SIG-M5 (cell line): ENCODE data around the gene FOXO3.
"Not testable (repeated sequence)": the region's sequence is repeated elsewhere in the genome, so short reads cannot be mapped to it uniquely, and the experiment has no call there.

Experiments
- DNase-seq: peaks from one replicate; lab custom pipeline; 2025; lab: John Stamatoyannopoulos, UW

The FOXO3 gene

DNA sequence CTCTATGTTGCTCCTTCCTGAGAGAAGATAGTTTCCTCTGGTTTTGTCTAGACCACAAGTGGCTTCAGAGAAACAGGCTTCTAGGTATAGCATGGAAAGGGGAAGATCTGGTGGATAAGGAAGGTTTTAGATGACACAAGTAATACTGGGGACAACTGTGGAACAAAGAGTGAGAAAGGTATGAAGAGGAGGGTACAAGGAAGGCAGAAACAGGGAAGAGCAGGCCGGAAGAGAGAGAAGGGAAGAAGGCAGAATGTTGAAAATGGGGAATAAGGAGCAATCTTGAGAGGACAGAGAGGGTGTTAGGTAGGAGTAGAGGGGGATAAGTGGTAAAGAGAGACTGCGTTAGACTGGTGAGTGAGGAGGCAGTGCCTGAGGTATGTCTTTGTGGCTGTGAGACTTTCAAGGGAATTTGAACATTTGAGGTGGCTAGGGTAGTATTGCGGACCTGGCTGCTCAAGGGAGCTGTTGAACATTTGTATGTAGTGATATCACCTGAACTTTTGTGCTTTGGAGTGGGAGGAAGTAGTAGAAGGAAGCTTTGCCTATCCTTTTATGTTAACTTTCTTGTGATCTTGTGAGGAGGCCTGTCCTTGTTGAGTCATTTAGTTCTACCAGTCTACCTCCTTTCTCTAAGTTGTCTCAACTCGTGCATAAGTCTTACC, 69.5 kb downstream of the FOXO3 start:
- no peak for DNase-seq

DNA sequence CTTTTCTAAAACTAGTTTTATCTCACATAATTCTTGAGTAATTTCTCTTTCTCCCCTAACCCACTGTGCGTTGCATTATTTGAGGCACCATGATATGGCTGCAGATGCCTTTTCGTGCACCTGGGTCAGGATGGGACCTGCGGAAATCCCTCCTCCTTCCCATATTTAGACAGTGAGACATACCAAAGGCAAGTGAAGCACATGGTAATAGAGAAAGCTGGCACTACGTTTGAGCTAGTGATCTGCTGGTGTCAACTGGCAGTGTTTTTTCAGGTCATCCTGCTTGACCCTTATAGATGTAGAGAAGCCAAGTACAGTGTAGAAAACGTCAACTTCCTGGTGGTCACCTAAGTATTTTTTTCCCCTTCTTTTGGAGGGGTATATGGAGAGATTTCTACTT, 71.7 kb downstream of the FOXO3 start:
- no peak for DNase-seq

DNA sequence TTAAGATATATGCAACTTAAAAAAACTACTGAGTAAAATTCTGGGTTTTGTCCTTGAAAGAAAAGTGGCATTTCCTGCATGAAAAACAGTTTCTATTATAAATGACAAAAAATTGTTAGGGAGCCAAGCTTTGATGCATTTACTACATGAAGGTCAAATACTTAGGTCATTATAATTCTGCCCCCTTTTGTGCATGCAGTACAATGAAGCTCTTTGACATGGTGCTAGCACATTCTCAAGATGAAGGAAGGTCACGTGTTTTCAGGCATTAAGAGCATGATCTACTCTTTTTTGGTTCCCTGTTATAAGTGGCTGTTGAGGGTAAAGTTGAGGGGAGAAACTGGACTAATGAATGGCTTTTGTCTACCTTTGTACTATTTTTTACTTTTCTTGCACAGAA, 72.7 kb downstream of the FOXO3 start:
- no peak for DNase-seq

DNA sequence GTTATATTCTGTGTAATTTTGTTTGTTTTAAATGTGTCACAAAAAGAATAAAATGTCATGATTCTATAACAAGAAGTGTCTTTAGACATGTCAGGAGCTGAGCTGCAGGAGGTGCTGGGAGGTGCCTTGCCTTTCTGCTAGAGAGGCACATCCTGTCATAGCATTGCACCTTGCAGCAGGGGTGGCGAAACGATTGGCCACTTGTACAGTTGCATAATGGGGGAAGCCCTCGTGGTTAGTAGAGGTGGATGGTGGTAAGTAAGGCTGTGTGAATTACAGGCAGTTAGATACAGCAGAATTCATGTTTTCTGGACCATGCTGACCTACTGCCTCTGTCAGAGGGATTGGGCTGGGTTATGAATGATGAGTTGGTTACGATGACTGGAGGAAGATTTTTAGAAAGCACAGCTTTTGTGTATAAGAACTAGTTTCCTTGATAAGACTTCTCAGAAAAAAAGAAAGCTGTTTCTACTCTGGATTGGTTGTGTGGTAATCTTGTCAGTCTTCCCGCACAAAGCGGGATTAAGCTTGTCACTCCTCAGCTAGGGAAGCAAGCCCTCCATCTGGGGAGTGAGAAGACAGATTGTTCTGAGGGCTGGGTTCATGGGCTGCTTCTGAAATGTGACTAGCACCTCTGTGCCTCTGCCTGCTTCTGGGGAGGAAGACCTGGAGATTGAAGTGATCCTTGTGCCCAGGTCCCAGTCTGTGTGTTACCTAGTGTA, 74.9 kb downstream of the FOXO3 start:
- peak; percentile 4 for DNase-seq

DNA sequence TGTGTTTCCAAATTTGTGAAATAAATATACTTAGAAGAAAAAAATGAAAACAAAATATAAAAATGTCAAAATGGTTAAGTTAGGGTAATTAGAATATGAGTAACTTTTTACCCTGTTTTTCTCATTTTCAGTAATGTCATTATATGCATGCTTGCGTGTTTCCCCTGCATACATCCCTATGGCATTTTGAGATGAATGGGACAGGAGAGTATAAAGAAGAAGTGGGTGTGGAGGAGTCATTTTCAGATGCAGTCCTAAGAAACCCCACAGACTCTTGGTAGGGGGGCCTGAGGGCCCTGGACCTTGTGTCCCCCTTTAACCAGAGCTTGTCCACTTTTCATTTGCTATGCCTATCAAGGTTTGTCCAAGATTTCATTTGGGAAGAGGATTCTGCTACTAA, 77.2 kb downstream of the FOXO3 start:
- no peak for DNase-seq

DNA sequence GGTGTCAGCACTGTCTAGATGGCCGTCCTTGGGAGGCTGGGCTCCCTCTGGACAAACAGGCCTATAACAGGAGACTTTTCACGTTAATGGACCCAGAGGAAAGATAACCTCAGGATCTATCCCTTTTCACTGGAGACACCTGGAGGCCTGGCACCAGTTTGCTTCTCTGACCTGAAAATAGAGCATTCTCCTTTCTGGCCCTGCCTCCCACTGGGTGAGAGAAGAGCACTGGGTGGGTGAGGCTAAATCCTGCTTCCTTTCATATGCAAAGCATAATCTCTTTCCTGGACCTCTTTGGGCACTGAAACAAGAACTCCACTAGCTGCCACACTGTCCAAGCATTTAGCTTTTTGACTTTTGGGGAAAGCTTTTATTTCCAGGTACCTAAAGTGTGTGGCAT, 78.3 kb downstream of the FOXO3 start:
- DNase-seq = no peak

DNA sequence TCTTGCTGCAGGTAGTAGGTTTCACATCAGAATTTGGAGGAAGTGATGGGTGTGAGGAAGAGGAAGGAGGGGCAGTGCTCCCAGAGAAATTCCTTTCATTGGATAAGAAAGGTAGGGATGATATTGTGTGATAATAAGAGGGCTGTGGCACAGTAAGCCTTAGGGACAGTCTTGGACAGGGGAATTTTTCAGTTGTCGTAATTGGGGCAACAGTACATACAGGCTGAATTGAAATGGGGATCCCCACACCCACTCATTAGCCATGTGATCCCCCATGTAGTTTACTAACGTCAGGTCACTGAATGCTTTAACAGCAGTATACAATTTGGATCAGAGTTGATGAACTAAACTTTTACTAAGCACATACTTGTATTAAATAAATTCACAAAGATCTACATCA, 79.4 kb downstream of the FOXO3 start:
- DNase-seq = no peak

DNA sequence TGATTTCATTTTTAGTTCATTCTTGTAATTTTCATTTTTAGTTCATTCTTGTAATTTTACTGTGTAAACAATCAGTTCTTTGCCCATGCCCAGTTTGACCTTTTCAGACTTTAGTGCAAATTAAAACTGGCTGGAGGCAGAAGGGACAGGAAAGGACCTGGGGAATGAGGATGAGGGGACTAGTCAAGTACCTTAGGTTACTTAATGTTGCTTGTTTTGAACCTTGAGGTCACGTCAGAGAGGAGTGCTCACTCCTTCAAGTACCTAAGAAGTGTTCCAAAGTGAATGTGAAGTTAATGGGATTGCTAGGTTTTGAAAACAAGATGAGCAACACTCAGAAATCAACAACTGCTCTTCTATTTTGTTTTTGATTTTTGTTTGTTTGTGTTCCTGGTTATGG, 82.5 kb downstream of the FOXO3 start:
- DNase-seq = no peak

DNA sequence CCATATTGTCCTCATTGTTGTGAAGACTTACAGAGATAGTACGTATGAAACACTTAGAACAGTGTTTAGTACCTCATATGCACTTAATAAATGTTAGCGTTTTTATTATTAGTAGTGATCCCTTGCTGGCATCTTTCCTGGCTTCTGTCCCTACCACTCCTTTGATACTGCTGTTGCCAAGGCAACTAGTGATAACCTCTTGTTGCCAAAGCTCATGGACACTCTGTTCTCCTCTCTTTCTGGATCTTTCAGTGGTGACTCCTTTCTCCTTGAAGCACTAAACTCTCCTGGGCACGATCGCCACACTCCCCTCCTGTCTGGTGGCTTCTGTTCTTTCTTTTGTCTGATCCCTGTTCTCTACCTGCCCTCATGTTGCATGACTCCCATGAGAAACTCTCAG, 83.5 kb downstream of the FOXO3 start:
- no peak for DNase-seq

DNA sequence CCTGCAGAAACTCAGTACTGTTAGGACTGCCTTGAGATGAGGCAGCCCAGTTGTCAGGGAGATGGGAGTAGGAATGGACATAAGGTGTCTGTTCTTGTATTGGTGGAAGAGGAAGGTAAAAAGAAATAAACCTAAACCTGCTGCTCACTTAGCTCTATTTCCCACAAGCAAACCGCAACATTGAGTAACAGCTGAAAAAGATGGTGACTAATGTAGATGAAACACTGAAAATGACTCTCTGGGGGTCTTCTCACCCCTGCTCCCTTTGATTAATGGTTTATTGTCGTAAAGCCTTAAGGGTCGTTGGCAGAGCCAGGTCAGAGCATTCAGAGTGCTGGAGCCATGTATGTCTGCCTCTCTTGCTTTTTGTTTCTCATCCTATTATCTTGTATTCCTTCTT, 87.5 kb downstream of the FOXO3 start:
- DNase-seq = no peak

DNA sequence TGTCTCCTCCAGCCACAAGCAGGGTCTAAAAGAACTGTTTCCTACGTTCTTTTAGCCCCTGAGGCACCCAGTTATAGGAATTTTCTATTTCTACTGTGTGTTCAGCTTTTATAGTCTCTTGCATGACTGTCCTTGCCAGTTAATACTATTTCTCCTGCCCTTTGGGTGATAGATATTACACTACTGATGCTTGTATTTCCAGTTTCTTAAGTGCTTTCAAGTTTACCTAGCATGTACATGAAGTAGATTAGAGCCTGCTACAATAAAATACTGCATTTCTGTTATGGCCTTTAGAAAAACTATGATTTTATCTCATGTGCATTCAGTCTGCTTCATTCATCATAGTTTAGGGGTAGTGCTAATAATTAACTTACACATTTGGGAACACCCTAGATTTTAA, 89.6 kb downstream of the FOXO3 start:
- DNase-seq = no peak

DNA sequence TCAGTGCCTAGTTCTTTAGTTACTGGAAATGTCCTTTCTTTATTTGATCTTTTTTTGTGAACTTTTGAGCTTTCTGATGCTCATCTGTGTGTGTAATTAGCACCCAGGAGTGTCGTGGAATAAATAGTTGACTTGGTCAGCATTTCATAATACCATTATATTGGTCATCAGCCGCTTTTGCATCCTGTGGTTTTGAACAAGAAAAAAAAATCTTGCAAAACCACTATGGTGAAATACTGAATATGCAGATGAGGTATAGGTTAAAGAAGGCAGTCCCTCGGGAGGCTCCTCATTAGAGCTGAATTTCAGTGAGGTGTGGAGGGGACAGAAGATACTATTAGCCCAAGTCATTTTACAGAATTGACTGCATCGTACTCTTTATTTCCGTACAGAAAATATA, 90.1 kb downstream of the FOXO3 start:
- peak; percentile 5 for DNase-seq

DNA sequence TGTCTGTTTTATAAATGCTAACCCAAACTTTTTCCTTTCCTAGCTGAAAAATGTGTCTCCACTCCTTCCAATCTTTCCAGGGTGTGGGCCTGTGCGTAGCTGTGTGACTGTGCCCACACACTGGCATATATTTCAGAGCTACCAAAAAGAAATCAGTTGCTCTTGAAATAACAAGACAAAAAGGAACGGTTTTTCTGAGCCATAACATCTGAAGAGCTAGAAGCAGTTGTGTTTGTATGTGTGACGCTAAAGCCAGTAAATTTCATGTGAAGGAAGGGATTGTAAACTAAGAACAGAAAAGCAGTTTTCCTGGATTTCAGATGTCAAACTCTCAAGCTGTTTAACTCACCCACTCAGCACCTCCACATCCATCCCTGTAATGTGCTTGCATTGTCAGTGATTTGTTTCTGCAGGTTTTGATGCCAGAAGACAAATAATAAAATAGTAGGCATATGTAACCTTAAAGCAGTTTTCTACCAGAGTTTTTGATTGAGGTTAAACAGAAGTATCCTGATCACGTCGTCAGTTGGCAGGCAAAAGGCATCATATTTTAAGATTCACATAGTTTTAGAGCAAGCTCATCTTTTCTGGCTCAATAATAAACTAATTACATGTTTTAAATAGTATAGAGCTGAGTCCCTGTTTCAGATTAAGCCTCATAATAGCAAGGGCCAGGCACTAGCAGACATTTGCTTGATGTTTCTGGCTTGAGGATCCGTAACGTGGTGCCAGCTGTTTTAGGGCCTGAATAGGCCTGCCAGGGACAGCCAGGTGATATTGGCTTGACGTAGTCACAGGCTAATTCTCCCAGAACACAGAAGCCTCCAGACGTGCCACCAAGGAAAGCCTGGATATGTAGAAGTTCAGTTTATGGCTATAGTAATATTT, 90.9 kb downstream of the FOXO3 start:
- DNase-seq = no peak

DNA sequence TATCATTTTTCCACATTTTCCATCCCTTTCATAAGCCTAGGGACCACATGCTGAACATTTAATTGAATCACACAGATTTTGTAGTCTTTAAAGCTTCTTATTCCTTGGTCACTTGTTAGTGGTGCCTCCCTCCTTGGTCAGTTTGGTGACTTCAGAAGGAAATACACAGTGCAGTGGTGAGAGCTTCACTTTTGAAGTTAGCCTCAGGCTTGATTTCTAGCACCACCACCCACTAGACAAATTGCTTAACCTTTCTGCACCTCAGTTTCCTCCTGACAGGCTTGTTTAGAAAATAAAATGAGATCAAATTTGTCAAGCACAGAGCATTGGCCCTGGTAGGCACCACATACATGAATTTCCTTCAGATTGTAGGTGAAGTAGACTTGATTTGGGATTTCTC, 91.7 kb downstream of the FOXO3 start:
- DNase-seq = no peak

DNA sequence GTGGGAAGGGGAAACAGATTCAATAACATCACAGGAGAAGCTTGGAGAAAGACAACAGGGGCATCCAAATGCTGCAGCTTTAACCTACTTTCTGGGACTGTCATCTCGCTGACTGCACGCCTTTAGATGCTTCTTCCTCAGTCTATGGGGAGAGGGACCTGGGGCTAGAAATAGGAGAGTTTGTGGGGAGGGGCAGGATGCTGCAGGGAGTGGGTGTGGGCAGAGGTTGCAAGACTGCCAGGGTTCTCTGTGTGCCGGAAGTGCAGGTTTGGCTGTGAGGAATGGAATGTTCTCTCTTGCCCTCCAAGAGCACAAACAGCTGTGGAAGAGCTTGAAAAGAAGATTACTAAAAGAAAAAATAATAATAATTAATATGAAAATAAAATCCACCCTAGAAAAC, 93.2 kb downstream of the FOXO3 start:
- no peak for DNase-seq

DNA sequence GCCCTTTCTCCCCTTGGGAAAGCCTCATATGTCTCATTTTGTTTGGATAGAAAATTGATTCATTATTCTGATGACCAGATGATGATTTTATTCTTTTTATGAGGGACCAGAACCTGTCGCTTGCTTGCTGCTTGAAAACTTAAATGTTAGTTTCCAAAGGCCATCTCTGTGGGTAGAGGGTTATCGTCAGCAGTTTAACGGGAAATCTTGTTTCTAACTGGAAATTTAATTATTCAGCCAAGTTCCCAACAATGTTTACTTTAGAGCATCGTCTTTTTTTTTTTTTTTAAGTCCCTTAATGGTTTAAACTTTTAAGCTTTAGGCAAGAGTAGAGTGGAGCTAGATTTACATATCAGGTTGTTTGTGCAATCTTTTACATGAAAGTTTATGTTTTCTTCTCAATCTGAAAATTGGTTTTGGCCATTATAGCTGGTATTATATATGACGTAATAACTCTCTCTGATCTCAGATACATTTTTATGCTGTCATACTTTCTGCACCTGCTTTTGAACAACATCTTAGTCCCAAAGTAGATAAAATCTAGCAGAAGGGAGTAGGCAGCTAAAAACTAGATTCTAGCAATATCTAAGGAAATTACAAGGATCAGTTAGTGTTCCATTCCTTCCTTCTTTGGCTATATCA, 93.9 kb downstream of the FOXO3 start:
- no peak for DNase-seq

DNA sequence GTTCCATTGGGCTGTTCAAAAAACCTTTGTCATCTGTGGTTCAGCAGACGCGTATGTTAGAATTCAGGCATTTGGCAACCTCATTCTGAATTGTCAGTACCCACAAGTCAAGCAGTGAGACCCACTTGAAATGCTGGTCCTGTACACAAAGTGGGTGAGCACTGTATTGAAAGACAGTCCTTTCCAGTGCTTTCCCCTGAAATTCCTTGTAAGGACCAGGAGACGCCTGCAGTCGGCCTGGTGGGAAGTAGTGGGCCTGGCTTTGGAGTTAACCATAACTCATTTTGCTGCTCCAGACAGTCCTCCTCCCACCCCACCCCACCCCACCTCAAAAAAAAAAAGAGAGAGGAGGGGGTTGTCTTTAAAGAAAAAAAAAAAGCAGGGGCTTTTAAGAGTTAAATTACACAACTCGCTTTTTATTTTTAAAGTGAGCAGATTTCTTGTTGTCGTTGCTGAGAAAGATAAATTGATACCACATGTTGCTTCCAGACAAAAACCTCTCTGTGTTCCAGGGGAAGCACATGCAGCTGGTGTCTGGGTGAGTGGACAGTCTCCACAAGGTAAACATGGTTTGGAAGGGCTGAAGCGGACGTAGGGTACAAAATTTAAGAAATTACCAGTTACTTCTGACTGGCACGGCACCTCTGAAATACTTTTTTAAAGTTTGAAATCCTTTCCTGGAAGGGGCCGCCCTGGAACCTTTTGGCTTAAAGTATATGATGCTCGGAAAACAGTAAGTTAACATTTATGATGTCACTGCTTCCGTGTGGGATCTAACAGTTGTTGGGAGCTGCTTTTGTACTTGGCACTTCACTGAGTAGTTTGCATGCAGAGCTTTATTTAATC, 95.3 kb downstream of the FOXO3 start:
- DNase-seq = no peak

DNA sequence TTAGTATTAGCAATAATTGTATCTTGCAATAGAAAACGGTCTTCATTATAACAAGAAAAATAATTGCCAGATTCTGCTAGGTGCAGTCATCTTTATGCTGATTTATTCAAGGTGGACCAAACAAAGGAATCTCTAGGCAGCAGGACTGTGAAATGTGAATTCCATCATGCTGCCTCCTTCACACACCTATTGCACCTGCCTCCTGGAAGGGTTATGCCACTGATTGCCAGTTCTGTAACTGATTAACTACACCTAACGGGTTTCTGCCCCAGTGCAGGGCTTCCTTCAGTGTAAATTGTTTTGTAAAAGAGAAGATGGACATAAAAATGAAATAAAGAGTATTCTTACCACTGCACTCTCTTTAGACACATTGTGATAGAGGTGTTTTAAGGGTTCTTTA, 96.1 kb downstream of the FOXO3 start:
- DNase-seq = no peak

DNA sequence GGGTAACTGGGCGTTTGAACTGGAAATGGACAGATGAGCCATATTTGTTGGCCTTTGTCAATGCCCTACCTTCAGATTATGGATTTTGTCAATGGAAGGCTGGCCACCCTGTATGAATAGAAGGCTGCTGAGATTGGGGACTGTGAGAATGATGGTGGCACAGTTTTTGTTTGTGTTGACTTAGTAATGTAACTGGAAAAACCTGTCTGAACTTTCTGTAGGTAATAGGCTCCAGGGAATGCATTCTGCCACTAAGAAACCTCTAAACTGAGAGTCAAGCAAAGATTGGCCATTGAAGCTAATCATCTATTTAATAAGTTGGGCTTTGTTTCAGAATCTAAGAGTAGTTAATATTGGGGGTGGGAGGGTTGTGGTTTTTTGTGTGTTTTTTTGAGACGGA, 97.5 kb downstream of the FOXO3 start:
- no peak for DNase-seq

DNA sequence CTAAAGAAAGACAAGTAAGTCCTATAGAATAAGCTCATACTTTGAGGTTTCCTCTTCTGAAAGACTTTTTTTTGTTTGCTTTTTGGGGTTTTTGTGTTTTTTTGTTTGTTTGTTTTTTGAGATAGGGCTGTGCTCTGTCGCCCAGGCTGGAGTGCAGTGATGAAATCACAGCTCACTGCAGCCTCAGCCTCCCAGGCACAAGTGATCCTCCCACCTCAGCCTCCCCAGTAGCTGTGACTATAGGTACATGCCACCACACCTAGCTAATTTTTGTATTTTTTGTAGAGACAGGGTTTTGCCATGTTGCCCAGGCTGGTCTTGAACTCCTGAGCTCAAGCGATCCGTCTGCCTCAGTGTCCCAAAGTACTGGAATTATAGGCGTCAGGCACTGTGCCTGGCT, 98.1 kb downstream of the FOXO3 start:
- not testable (repeated sequence) for DNase-seq

DNA sequence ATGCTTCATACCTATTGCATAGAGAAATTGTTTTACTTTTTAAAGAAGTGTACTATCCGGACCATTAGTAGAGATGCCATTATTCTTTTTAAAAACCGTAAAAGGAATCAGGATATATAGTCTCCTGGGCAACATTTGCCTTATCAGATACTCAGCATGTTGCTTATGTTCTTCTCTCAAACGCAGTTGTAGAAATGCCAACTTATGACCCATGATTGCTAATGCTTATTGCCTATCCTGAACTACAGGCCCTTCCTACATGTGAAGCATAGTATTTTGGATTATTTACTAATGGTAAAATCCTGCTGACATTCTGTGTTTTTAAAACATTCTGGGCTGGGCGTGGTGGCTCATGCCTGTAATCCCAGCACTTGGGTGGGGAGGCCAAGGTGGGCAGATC, 99.5 kb downstream of the FOXO3 start:
- no peak for DNase-seq

DNA sequence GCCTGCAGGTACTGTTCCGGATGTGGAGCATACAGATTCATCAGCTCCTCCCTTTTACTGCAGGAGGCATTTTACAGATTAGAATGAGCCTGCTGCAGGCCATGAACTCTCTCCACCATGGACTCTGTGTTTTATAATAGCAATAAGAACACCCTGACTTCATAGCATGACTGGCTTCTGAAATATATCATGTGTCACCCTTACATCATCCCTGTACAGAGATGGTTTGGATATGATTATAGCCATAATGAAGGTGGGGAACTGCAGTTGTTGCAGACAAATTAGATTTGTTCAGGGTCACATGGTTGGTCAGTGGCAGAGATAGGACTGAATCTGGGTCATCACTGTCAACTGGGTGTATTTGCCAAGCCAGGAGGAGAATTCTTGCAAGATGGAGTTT, 100.7 kb downstream of the FOXO3 start:
- no peak for DNase-seq
